K562 (cell line): ENCODE measurements around the gene CABP2. TPM values are rescaled to one million over a fixed set of nuclear protein-coding genes. Genes with fewer than 3 reads are reported as not detected.

ENCODE experiments used
- COPS2 ChIP-seq: fragments of 450-650 bp; conservative IDR thresholded peaks from 2 replicates; pipeline ENCODE4 v1.6.1; 2016; ENCODE audit warnings: mild to moderate bottlenecking, moderate library complexity
- ETS2 ChIP-seq: IDR thresholded peaks from 2 replicates; pipeline ENCODE4 v1.6.1; 2016; ENCODE audit warnings: borderline replicate concordance, missing genetic modification characterization, mild to moderate bottlenecking, moderate library complexity, missing compliant biosample characterization; ENCODE audit not compliant: poor library complexity, severe bottlenecking
- HEY1 ChIP-seq: fragments of 250-450 bp; sonication (Bioruptor Pico); IDR thresholded peaks from 2 replicates; pipeline ENCODE4 v1.5.0; 2020; ENCODE audit warnings: mild to moderate bottlenecking, moderate library complexity, borderline replicate concordance
- HIVEP1 ChIP-seq: fragments of 250-450 bp; sonication (Bioruptor Pico); IDR thresholded peaks from 2 replicates; pipeline ENCODE4 v1.4.0; 2020; ENCODE audit warnings: mild to moderate bottlenecking
- HNRNPH1 ChIP-seq: fragments of 200-400 bp; formaldehyde crosslinking; optimal IDR thresholded peaks from 2 replicates; pipeline ENCODE3; 2017; ENCODE audit warnings: low read depth, mild to moderate bottlenecking, low read length, moderate library complexity
- KAT8 ChIP-seq: fragments of 450-650 bp; IDR thresholded peaks from 2 replicates; pipeline ENCODE4 v1.6.1; 2016; ENCODE audit warnings: low read depth, mild to moderate bottlenecking
- MCM2 ChIP-seq: fragments of 450-650 bp; IDR thresholded peaks from 2 replicates; pipeline ENCODE4 v1.6.1; 2017; ENCODE audit warnings: low read depth, mild to moderate bottlenecking
- PREB ChIP-seq: sonication (generic); formaldehyde crosslinking; IDR thresholded peaks from 2 replicates; pipeline ENCODE4 v1.8.1; 2023; ENCODE audit warnings: mild to moderate bottlenecking, missing genetic modification reagents
- PTRF ChIP-seq: fragments of 450-650 bp; IDR thresholded peaks from 2 replicates; pipeline ENCODE4 v1.6.1; 2016; ENCODE audit warnings: mild to moderate bottlenecking, missing genetic modification characterization, missing compliant biosample characterization
- PURB ChIP-seq: sonication (generic); formaldehyde crosslinking; IDR thresholded peaks from 2 replicates; pipeline ENCODE4 v1.9.0; 2021; ENCODE audit warnings: low read depth, mild to moderate bottlenecking, missing genetic modification reagents
- REST ChIP-seq, 2 experiments: fragments of 450-650 bp; formaldehyde crosslinking in 1 of 2; IDR thresholded peaks; 2 replicates each; pipeline versions ENCODE4 v1.4.0 to v1.6.1; 2014 to 2020; ENCODE audit warnings: mild to moderate bottlenecking in 2 of 2, borderline replicate concordance in 1 of 2, low read depth in 1 of 2
- STAT5B ChIP-seq: fragments of 250-450 bp; sonication (Bioruptor Pico); IDR thresholded peaks from 2 replicates; pipeline ENCODE4 v1.8.0; 2021; ENCODE audit warnings: mild to moderate bottlenecking, inconsistent platforms
- SUPT5H ChIP-seq: fragments of 450-650 bp; IDR thresholded peaks from 2 replicates; pipeline ENCODE4 v1.6.1; 2016
- polyA plus RNA-seq, 8 experiments: library from polyadenylated mRNA; depleted of rRNA in 4 of 8; stranded (reverse) in 5 of 8; unstranded in 3 of 8; fragments of >200 nt; fragmentation: Nextera tagmentation in 2 of 8; fragmentation: Illumina TruSeq in 1 of 8; extraction: Ambion mirVana in 2 of 8; extraction: Trizol in 1 of 8; gene quantifications; 2 replicates each; pipeline versions ENCODE4 v1.2.1 to v1.2.3, GENCODE V29; 2011 to 2014; ENCODE audit warnings: inconsistent platforms in 1 of 8, missing spikeins in 1 of 8
- total RNA-seq, 7 experiments: library from RNA; depleted of rRNA in 6 of 7; stranded (reverse); fragments of >200 nt in 6 of 7; fragmentation: Illumina TruSeq in 2 of 7; extraction: Trizol in 2 of 7; gene quantifications; 2 replicates each; pipeline versions ENCODE4 v1.2.1 to v1.2.3, GENCODE V29; 2011 to 2021; ENCODE audit warnings: low replicate concordance in 1 of 7
- TF ChIP-seq, protein P1 (sequence below), 2 experiments: fragments of 450-650 bp; IDR thresholded peaks; 2 replicates each; pipeline ENCODE4 v1.6.1; 2018; ENCODE audit warnings: mild to moderate bottlenecking in 2 of 2, low read depth in 1 of 2; ENCODE audit not compliant: partially characterized antibody in 2 of 2

CABP2 gene
- total and polyA plus RNA-seq, 9 of the 15 experiments (the other 6 are each of a cell fraction or from before 2014, with no cell fraction given) = not detected

- peak; percentile 88 for TF ChIP-seq REST (IDR thresholded peaks at IDR 0.05; ENCODE audit: borderline replicate concordance)
- TF ChIP-seq REST (CRISPR knock-in tag; IDR thresholded peaks at IDR 0.05; ENCODE audit: low read depth) = 0 out of 2 replicates have a peak, but pooled peaks have one; percentile 23
- no peak for TF ChIP-seq STAT5B (CRISPR knock-in tag)
- TF ChIP-seq MCM2 = no peak
- TF ChIP-seq PTRF (tag) = no peak
- no peak for TF ChIP-seq KAT8
- no peak for TF ChIP-seq HEY1 (CRISPR knock-in tag)
- no peak for TF ChIP-seq HNRNPH1
- TF ChIP-seq, protein P1, sequence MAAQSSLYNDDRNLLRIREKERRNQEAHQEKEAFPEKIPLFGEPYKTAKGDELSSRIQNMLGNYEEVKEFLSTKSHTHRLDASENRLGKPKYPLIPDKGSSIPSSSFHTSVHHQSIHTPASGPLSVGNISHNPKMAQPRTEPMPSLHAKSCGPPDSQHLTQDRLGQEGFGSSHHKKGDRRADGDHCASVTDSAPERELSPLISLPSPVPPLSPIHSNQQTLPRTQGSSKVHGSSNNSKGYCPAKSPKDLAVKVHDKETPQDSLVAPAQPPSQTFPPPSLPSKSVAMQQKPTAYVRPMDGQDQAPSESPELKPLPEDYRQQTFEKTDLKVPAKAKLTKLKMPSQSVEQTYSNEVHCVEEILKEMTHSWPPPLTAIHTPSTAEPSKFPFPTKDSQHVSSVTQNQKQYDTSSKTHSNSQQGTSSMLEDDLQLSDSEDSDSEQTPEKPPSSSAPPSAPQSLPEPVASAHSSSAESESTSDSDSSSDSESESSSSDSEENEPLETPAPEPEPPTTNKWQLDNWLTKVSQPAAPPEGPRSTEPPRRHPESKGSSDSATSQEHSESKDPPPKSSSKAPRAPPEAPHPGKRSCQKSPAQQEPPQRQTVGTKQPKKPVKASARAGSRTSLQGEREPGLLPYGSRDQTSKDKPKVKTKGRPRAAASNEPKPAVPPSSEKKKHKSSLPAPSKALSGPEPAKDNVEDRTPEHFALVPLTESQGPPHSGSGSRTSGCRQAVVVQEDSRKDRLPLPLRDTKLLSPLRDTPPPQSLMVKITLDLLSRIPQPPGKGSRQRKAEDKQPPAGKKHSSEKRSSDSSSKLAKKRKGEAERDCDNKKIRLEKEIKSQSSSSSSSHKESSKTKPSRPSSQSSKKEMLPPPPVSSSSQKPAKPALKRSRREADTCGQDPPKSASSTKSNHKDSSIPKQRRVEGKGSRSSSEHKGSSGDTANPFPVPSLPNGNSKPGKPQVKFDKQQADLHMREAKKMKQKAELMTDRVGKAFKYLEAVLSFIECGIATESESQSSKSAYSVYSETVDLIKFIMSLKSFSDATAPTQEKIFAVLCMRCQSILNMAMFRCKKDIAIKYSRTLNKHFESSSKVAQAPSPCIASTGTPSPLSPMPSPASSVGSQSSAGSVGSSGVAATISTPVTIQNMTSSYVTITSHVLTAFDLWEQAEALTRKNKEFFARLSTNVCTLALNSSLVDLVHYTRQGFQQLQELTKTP (IDR thresholded peaks at IDR 0.05; ENCODE audit: low read depth in 1 of 2, partially characterized antibody in 2 of 2) = no peak
- TF ChIP-seq PURB (CRISPR knock-in tag) = no peak
- no peak for TF ChIP-seq PREB (CRISPR knock-in tag)
- TF ChIP-seq COPS2 = no peak
- TF ChIP-seq SUPT5H = no peak
- TF ChIP-seq ETS2 (tag) = no peak
- 0 out of 2 replicates have a peak, but pooled peaks have one; percentile 32 for TF ChIP-seq HIVEP1 (CRISPR knock-in tag)
Measured at GRCh38 chr11:67505605-67506396, 17.4 kb downstream of the CABP2 start (continued).
